ENCODE measurements around the gene RBM22. TPM values are rescaled to one million over a fixed set of nuclear protein-coding genes. Genes with fewer than 3 reads are reported as not detected.

The RBM22 gene
- total and polyA plus RNA-seq, 2 of the 8 experiments (the other 6 are each of a cell fraction or from before 2014, with no cell fraction given): 20.8 to 33.9 TPM

- Histone ChIP-seq H3K4ac (replicated peaks; ENCODE audit: insufficient read length, low read depth, low read length) (no peak overlapping the region), H3K79me2 (ENCODE audit: control insufficient read depth in 1 of 2, insufficient read depth in 2 of 2, low read length in 2 of 2) (no peaks in the 10 kb centered on the region), H3K79me1 (ENCODE audit: low read depth, low read length) (no peaks in the 10 kb centered on the region), H3K9ac (replicated peaks in 1 of 4; ENCODE audit: extremely low read depth in 1 of 4, low read depth in 3 of 4, low read length in 3 of 4) (no peak overlapping the region), H3K18ac (ENCODE audit: extremely low read depth, low read length) (no peak overlapping the region), H3K9me3 (ENCODE audit: insufficient read depth in 2 of 2, low read depth in 1 of 2, low read length in 1 of 2) (no peaks in the 10 kb centered on the region), H2BK20ac (ENCODE audit: low read length) (0 out of 2 replicates have a peak overlapping the region, but pooled peaks have one; percentile 97), H2BK12ac (ENCODE audit: low read depth, low read length) (0 out of 2 replicates have a peak overlapping the region, but pooled peaks have one; percentile 3), H2BK5ac (ENCODE audit: low read depth, low read length) (no peak overlapping the region), H3K27ac (ENCODE audit: low read depth, low read length) (no peak overlapping the region), H3K4me2 (ENCODE audit: insufficient read depth in 1 of 2, low read depth in 2 of 2, low read length in 2 of 2) (no peak overlapping the region), H3K56ac (replicated peaks; ENCODE audit: insufficient read length, low read depth, low read length) (no peak overlapping the region), H3K23ac (ENCODE audit: insufficient read length) (no peak overlapping the region), H4K91ac (replicated peaks; ENCODE audit: insufficient read length, low read length) (peak overlapping the region; percentile 26), H3K27me3 (replicated peaks in 1 of 4; ENCODE audit: control insufficient read depth in 3 of 4, extremely low read depth in 1 of 4, insufficient read depth in 3 of 4, low read length in 3 of 4) (no peaks in the 10 kb centered on the region; a peak in 1 of 7 replicates), H3K36me3 (ENCODE audit: control insufficient read depth in 2 of 4, insufficient read depth in 4 of 4, low read length in 3 of 4) (no peaks in the 10 kb centered on the region), H3K4me3 (ENCODE audit: extremely low read depth in 1 of 4, insufficient read depth in 2 of 4, low read depth in 3 of 4, low read length in 4 of 4) (no peak overlapping the region), H2AK5ac (ENCODE audit: low read depth, low read length) (no peak overlapping the region), H3K14ac (ENCODE audit: insufficient read length) (no peak overlapping the region), H2BK120ac (replicated peaks; ENCODE audit: low read depth, low read length) (no peak overlapping the region), H4K8ac (ENCODE audit: extremely low read depth, insufficient read depth, low read length) (peak overlapping the region; percentile 43; the same call in 1 of the 2 replicates), H2BK15ac (ENCODE audit: low read length) (0 out of 2 replicates have a peak overlapping the region, but pooled peaks have one; percentile 29), H2AFZ (ENCODE audit: low read length) (no peak overlapping the region), H4K5ac (ENCODE audit: insufficient read length, low read depth, low read length) (no peak overlapping the region), H3K4me1 (replicated peaks in 1 of 4; ENCODE audit: control insufficient read depth in 3 of 4, insufficient read depth in 4 of 4, low read length in 3 of 4) (peaks cover 0 to 11% (median 2%) of the 10 kb centered on the region in 4 experiments; a peak in 4 of 7 replicates), H3K23me2 (ENCODE audit: low read depth, low read length) (peaks cover 2% of the 10 kb centered on the region; the same call in 1 of the 2 replicates), H4K20me1 (replicated peaks in 1 of 2; ENCODE audit: control insufficient read depth in 1 of 2, insufficient read depth in 2 of 2, low read length in 2 of 2) (peaks cover 0 to 2% of the 10 kb centered on the region in 2 experiments)
- 88% methylated on average over 11 of the region's 11 CpGs; no CpG with 5 or more reads in 1 of the 2 experiments for WGBS, 2 experiments (ENCODE audit: extremely low coverage in 1 of 2, insufficient coverage in 1 of 2, insufficient read length in 1 of 2, insufficient replicate concordance in 2 of 2, low coverage in 1 of 2, low lambda C conversion rate in 2 of 2, missing lambda C conversion rate in 1 of 2)
- ChIA-PET POLR2A (ENCODE audit: partially characterized antibody) (interaction anchor here (8.2 kb wide), 1 partner anchor 13 kb away, joined by 70 read pairs; no protein-coding TSS in a partner anchor), CTCF (ENCODE audit: partially characterized antibody) (interaction anchor here (0.5 to 20.1 kb wide), 10 partner anchors 14 to 218 kb away, joined by 3 to 303 read pairs (median 4); partner anchors contain the start of genes RBM22 and SYNPO)
- TF ChIP-seq KDM1A (IDR thresholded peaks at IDR 0.05; ENCODE audit: borderline replicate concordance, low read length) (peak; percentile 20; the same call in 1 of the 2 replicates), CBX5 (IDR thresholded peaks at IDR 0.05; ENCODE audit: low read depth, low read length) (no peak), KDM4A (IDR thresholded peaks at IDR 0.05; ENCODE audit: low read depth, low read length, severe bottlenecking) (no peak), EGR1 (IDR thresholded peaks at IDR 0.05; ENCODE audit: borderline replicate concordance, low read depth, low read length) (no peak)
- FAIRE-seq (no peak), DNase-seq (ENCODE audit: low read depth in 1 of 2, low spot score in 2 of 2) (no peak)
Observed at GRCh38 chr5:150659360-150660107, 41.3 kb downstream of the RBM22 start.

Measured in H1 (cell line).